CD4-positive, alpha-beta T cell (primary cell): ENCODE data around the gene TTC36. TPM values are rescaled to one million over a fixed set of nuclear protein-coding genes. Genes with fewer than 3 reads are reported as not detected.

ENCODE experiments used
- ATAC-seq: fragments of 200-7000 bp; cut with Tn5 transposase; one replicate; pipeline ENCODE4 v1.10.0; 2022; ENCODE audit warnings: mild to moderate bottlenecking; ENCODE audit not compliant: poor library complexity
- CTCF ChIA-PET: fragments of 350-600 bp; sonication (Branson Sonifier 250); formaldehyde crosslinking; loops from one replicate; lab custom pipeline; 2021; ENCODE audit warnings: antibody characterized with exemption, inconsistent platforms; lab: Charles Lee
- POLR2A ChIA-PET: fragments of 350-600 bp; sonication (Branson Sonifier 250); formaldehyde crosslinking; loops from one replicate; lab custom pipeline; 2021; ENCODE audit warnings: antibody characterized with exemption, inconsistent platforms; lab: Charles Lee
- DNase-seq, 14 experiments: peaks; one replicate each; pipeline ENCODE4 v3.0.0-alpha.2; 2013 to 2020; ENCODE audit warnings: mixed read lengths in 2 of 14
- H3K27ac ChIP-seq, 2 donors: one replicate each; pipeline versions ENCODE4 v1.5.1 to v1.7.0; 2013; ENCODE audit warnings: low read length in 2 of 2, low read depth in 1 of 2, mild to moderate bottlenecking in 1 of 2
- H3K27me3 ChIP-seq, 2 experiments: 1 replicate in 1 of 2; 2 replicates in 1 of 2; pipeline versions ENCODE4 v1.6.1 to v1.7.0; 2013; ENCODE audit warnings: low read length in 2 of 2, control low read depth in 1 of 2, mild to moderate bottlenecking in 1 of 2, moderate library complexity in 1 of 2; ENCODE audit not compliant: insufficient read depth in 2 of 2, control insufficient read depth in 1 of 2
- H3K36me3 ChIP-seq: one replicate; pipeline ENCODE4 v1.6.1; 2013; ENCODE audit warnings: low read length, control low read depth; ENCODE audit not compliant: insufficient read depth
- H3K4me1 ChIP-seq: one replicate; pipeline ENCODE4 v1.6.1; 2013; ENCODE audit warnings: low read length, control low read depth; ENCODE audit not compliant: insufficient read depth
- H3K4me3 ChIP-seq: one replicate; pipeline ENCODE4 v1.5.1; 2013; ENCODE audit warnings: mild to moderate bottlenecking, low read length, moderate library complexity
- H3K9me3 ChIP-seq, 2 experiments: 1 replicate in 1 of 2; 2 replicates in 1 of 2; pipeline versions ENCODE4 v1.6.1 to v1.7.0; 2013; ENCODE audit warnings: low read length in 2 of 2, mild to moderate bottlenecking in 2 of 2, control low read depth in 1 of 2, moderate library complexity in 1 of 2; ENCODE audit not compliant: control insufficient read depth in 1 of 2, insufficient read depth in 1 of 2
- H3K27ac Mint-ChIP-seq: one replicate; pipeline ENCODE4 v1.8.0; 2020; ENCODE audit warnings: mixed read lengths
- H3K27me3 Mint-ChIP-seq: one replicate; pipeline ENCODE4 v1.8.0; 2021; ENCODE audit warnings: mixed read lengths
- H3K36me3 Mint-ChIP-seq: one replicate; pipeline ENCODE4 v1.8.0; 2021; ENCODE audit warnings: low read depth, mixed read lengths
- H3K4me1 Mint-ChIP-seq: one replicate; pipeline ENCODE4 v1.8.0; 2021; ENCODE audit warnings: low read depth, mixed read lengths
- H3K4me3 Mint-ChIP-seq: one replicate; pipeline ENCODE4 v1.8.0; 2020; ENCODE audit warnings: mild to moderate bottlenecking, mixed read lengths
- H3K9me3 Mint-ChIP-seq: one replicate; pipeline ENCODE4 v1.8.0; 2020; ENCODE audit warnings: mixed read lengths
- intact Hi-C, 2 experiments: fragments of 100-400 bp; cut with DNase I in 1 of 2; cut with micrococcal nuclease in 1 of 2; formaldehyde crosslinking; loops; one replicate each; pipeline versions ENCODE4 v1.15.1 to v1.9.0; 2023 to 2025; cut with DNase I, micrococcal nuclease
- total RNA-seq, 174 experiments: library from RNA in 2 of 174; stranded (reverse) in 2 of 174; gene quantifications; one replicate each; pipeline ENCODE4 v1.2.3 and lab custom pipeline; 2021 to 2026
- TF ChIP-seq, protein P1 (sequence below): fragments of 200-600 bp; IDR thresholded peaks from one replicate; pipeline ENCODE4 v1.8.0; 2022; ENCODE audit warnings: antibody characterized with exemption, mild to moderate bottlenecking

TTC36 gene
- total RNA-seq, 2 experiments from 2014 or later = 0.30 to 0.56 TPM

DNA sequence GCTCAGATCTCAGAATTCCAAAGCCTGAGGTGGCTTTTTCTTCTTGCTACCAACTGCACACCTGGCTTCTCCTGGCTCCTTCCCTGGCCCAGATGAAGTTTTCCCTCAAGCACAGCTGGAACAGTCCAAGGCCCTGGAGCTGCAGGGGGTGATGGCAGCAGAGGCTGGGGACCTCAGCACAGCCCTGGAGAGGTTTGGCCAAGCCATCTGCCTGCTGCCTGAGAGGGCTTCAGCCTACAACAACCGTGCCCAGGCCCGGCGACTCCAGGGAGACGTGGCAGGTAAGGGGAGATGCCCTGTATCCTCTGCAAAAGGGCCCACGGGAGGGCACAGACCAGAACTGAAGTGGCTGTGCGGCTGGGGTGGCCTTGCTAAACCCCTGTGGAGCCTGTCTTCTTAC, 1.2 kb downstream of the TTC36 start:
- no peaks in the 10 kb centered on the region for H3K27me3 ChIP-seq
- CTCF ChIA-PET = no interaction called here
- H3K27ac ChIP-seq = no peak overlapping the region
- peaks cover 2% of the 10 kb centered on the region for H3K36me3 ChIP-seq
- peaks cover 52% of the 10 kb centered on the region for H3K4me1 Mint-ChIP-seq
- ATAC-seq = no peak
- H3K9me3 Mint-ChIP-seq = no peaks in the 10 kb centered on the region
- peaks cover 29% of the 10 kb centered on the region for H3K4me1 ChIP-seq
- intact Hi-C loops = no loop called here
- H3K27me3 Mint-ChIP-seq = no peaks in the 10 kb centered on the region
- no peak overlapping the region for H3K27ac Mint-ChIP-seq
- peaks cover 22% of the 10 kb centered on the region for H3K36me3 Mint-ChIP-seq
- H3K4me3 Mint-ChIP-seq = no peak overlapping the region
- TF ChIP-seq, protein P1, sequence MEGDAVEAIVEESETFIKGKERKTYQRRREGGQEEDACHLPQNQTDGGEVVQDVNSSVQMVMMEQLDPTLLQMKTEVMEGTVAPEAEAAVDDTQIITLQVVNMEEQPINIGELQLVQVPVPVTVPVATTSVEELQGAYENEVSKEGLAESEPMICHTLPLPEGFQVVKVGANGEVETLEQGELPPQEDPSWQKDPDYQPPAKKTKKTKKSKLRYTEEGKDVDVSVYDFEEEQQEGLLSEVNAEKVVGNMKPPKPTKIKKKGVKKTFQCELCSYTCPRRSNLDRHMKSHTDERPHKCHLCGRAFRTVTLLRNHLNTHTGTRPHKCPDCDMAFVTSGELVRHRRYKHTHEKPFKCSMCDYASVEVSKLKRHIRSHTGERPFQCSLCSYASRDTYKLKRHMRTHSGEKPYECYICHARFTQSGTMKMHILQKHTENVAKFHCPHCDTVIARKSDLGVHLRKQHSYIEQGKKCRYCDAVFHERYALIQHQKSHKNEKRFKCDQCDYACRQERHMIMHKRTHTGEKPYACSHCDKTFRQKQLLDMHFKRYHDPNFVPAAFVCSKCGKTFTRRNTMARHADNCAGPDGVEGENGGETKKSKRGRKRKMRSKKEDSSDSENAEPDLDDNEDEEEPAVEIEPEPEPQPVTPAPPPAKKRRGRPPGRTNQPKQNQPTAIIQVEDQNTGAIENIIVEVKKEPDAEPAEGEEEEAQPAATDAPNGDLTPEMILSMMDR = no peak
- H3K9me3 ChIP-seq = no peaks in the 10 kb centered on the region
- no peak for DNase-seq
- H3K4me3 ChIP-seq = no peak overlapping the region
- POLR2A ChIA-PET = no interaction called here

DNA sequence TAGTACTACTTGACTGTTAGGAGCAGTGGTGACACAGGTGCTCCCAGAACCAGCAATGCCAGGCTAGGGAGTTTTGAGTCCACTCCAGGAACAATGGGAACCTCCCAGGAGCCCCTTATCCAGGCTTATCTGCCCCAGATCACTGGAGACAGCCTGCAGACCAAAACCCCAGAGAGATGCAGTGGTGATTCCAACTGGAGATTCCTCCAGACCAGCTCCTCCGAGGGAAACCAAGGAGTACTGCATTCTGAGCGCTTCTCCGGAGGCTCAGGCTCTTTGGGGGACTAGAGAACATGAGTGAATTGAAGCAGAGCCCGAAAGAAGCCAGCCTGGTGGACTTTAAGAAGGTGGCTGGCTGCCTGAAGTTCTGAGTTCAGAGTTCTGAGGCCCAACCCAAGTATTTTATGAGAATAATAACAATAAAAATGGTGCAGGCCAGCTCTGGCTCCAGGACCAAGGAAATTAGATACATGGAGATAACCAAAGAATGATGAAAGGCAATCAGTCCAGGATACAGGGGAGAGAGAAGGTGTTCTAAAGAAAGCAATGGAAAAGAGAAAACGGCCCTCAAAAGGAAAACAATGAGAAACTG, 2.4 kb downstream of the TTC36 start:
- ChIA-PET POLR2A (interaction anchor here (1.0 to 1.4 kb wide), 3 partner anchors 43 to 93 kb away, joined by 3 to 13 read pairs (median 6); partner anchors contain the start of genes ARCN1 and KMT2A), CTCF (no interaction called here)
- H3K4me3 ChIP-seq = peak overlapping the region; percentile 73
- intact Hi-C loops = loop anchor here (2.0 to 5.0 kb wide), 2 partner anchors 38 to 43 kb away; partner anchors contain the start of genes ARCN1 (in 1 of the 2) and IFT46 (in 1 of the 2)
- H3K4me1 Mint-ChIP-seq = peaks cover 47% of the 10 kb centered on the region
- peak overlapping the region; percentile 83 for H3K27ac Mint-ChIP-seq
- no peaks in the 10 kb centered on the region for H3K27me3 ChIP-seq
- H3K4me1 ChIP-seq = peaks cover 29% of the 10 kb centered on the region
- TF ChIP-seq, protein P1 = no peak
- H3K36me3 Mint-ChIP-seq = peaks cover 12% of the 10 kb centered on the region
- ATAC-seq (no peak), DNase-seq (no peak)
- H3K9me3 ChIP-seq = no peaks in the 10 kb centered on the region
- no peak overlapping the region for H3K27ac ChIP-seq
- no peaks in the 10 kb centered on the region for H3K9me3 Mint-ChIP-seq
- no peaks in the 10 kb centered on the region for H3K27me3 Mint-ChIP-seq
- peak overlapping the region; percentile 92 for H3K4me3 Mint-ChIP-seq
- H3K36me3 ChIP-seq = peaks cover 2% of the 10 kb centered on the region

DNA sequence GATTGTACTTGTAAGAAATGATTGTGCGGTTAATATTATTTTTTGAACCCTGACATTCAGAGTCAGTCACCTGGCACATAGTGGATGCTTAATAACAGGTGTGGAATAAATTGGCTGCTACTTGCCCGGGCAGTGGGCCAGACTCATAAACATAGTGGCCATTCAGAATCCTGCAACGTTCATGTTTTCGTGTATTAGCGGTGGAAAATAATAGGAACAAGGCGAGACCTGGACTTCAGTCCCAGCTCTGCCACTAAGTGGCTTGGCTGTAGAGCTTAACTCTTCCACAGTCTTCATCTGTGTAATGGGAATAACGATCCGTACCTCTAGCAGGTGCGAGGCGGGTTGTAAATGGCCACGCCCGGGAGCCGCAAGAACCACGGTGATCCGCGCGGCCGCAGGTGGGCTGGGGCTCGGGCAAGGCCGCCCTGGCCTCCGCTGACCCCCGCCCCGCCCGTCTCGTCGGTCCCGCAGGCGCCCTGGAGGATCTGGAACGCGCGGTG, 3.0 kb downstream of the TTC36 start:
- Mint-ChIP-seq H3K27ac (peak overlapping the region; percentile 83), H3K4me3 (peak overlapping the region; percentile 92), H3K4me1 (peaks cover 47% of the 10 kb centered on the region), H3K9me3 (no peaks in the 10 kb centered on the region), H3K36me3 (peaks cover 12% of the 10 kb centered on the region), H3K27me3 (no peaks in the 10 kb centered on the region)
- Histone ChIP-seq H3K36me3 (no peaks in the 10 kb centered on the region), H3K27me3 (no peaks in the 10 kb centered on the region), H3K9me3 (no peaks in the 10 kb centered on the region), H3K4me1 (peaks cover 29% of the 10 kb centered on the region), H3K27ac (peak overlapping the region in 1 of 2 donors; percentile 30), H3K4me3 (peak overlapping the region; percentile 73)
- no peak for DNase-seq
- intact Hi-C loops = loop anchor here (2.0 to 5.0 kb wide), 2 partner anchors 37 to 43 kb away; partner anchors contain the start of genes ARCN1 (in 1 of the 2) and IFT46 (in 1 of the 2)
- TF ChIP-seq, protein P1 = no peak
- POLR2A ChIA-PET = interaction anchor here (0.6 to 1.4 kb wide), 4 partner anchors 42 to 131 kb away, joined by 3 to 13 read pairs (median 5); partner anchors contain the start of genes ARCN1 and KMT2A
- no peak for ATAC-seq
- CTCF ChIA-PET = no interaction called here
